ENCODE data around the gene USP14. TPM values are rescaled to one million over a fixed set of nuclear protein-coding genes. Genes with fewer than 3 reads are reported as not detected.

USP14 gene
- total and polyA plus RNA-seq, 2 donors (not counting 3 experiments of a cell fraction or from before 2014, with no cell fraction given), result 13.2 to 98.4 TPM

GRCh38 chr18:189254-189653, 30.9 kb downstream of the USP14 start:
- H3K79me2 ChIP-seq (ENCODE audit: control insufficient read depth, insufficient read depth, low read length), result peaks cover 73% of the 10 kb centered on the region
- dilution Hi-C loops (cut with MboI; ENCODE audit: extremely low pct_ligation_motif_present, low sequenced_read_pairs), result no loop called here
- FAIRE-seq, result no peak

GRCh38 chr18:191725-192124, 33.4 kb downstream of the USP14 start:
- CTCF ChIA-PET, result no interaction called here
- peaks cover 57% of the 10 kb centered on the region for H3K79me2 ChIP-seq (ENCODE audit: control insufficient read depth, insufficient read depth, low read length)
- H3K4me2 ChIP-seq (ENCODE audit: insufficient read depth, low read length), result no peak overlapping the region
- peaks cover 3% of the 10 kb centered on the region for H4K20me1 ChIP-seq (replicated peaks; ENCODE audit: control insufficient read depth, extremely low read depth, insufficient read depth, low read length)
- H3K4me1 ChIP-seq (ENCODE audit: control insufficient read depth, extremely low read depth, insufficient read depth, low read length), result no peaks in the 10 kb centered on the region
- no peak overlapping the region for H3K9ac ChIP-seq (replicated peaks; ENCODE audit: extremely low read depth, insufficient read depth, low read length)
- intact Hi-C loops (cut with micrococcal nuclease), result no loop called here
- peaks cover 0 to 1% of the 10 kb centered on the region in 2 experiments for H3K36me3 ChIP-seq (ENCODE audit: control insufficient read depth in 2 of 2, extremely low read depth in 1 of 2, insufficient read depth in 2 of 2, low read length in 2 of 2)
- no peak overlapping the region for H3K4me3 ChIP-seq (replicated peaks in 1 of 3; ENCODE audit: insufficient read depth in 1 of 3, low read depth in 1 of 3, low read length in 3 of 3)
- no peaks in the 10 kb centered on the region for H3K27me3 ChIP-seq (ENCODE audit: control insufficient read depth in 2 of 2, insufficient read depth in 2 of 2, low read length in 2 of 2)
- TF ChIP-seq GATA2 (IDR thresholded peaks at IDR 0.05; ENCODE audit: insufficient read depth, insufficient read length, low read depth, low read length) (no peak), POLR2AphosphoS5 (IDR thresholded peaks at IDR 0.05; ENCODE audit: insufficient read depth, low read depth, low read length) (no peak), EZH2 (IDR thresholded peaks at IDR 0.05; ENCODE audit: borderline replicate concordance, low read depth, low read length, severe bottlenecking) (no peak), FOS (IDR thresholded peaks at IDR 0.05; ENCODE audit: borderline replicate concordance, insufficient read depth, low read length) (no peak), POLR2A (IDR thresholded peaks at IDR 0.05; ENCODE audit: low read depth, low read length) (no peak), MYC (IDR thresholded peaks at IDR 0.05; ENCODE audit: low read depth, low read length) (no peak), JUN (IDR thresholded peaks at IDR 0.05; ENCODE audit: borderline replicate concordance, insufficient read depth, insufficient read length, low read depth) (no peak)
- no peaks in the 10 kb centered on the region for H3K9me1 ChIP-seq (replicated peaks; ENCODE audit: control insufficient read depth, extremely low read depth, insufficient read depth, low read length)
- dilution Hi-C loops (cut with MboI; ENCODE audit: extremely low pct_ligation_motif_present, low sequenced_read_pairs), result no loop called here
- FAIRE-seq, result no peak
- no peak overlapping the region for H3K27ac ChIP-seq (ENCODE audit: insufficient read depth, low read depth, low read length)
- H3K9me3 ChIP-seq (replicated peaks; ENCODE audit: control insufficient read depth, insufficient read depth, low read length), result no peaks in the 10 kb centered on the region
- H2AFZ ChIP-seq (ENCODE audit: low read depth, low read length), result no peak overlapping the region
- no peak for DNase-seq (ENCODE audit: low read depth, low spot score)
- POLR2A ChIA-PET, result no interaction called here
- BruUV-seq (replicated peaks), result no TSS peak

More at GRCh38 chr18:189254-189653, 30.9 kb downstream of the USP14 start:
- H3K4me3 ChIP-seq (replicated peaks in 1 of 3; ENCODE audit: insufficient read depth in 1 of 3, low read depth in 1 of 3, low read length in 3 of 3), result no peak overlapping the region
- H3K27me3 ChIP-seq (ENCODE audit: control insufficient read depth in 2 of 2, insufficient read depth in 2 of 2, low read length in 2 of 2), result no peaks in the 10 kb centered on the region
- ChIA-PET CTCF (no interaction called here), POLR2A (no interaction called here)
- TF ChIP-seq POLR2A (IDR thresholded peaks at IDR 0.05; ENCODE audit: low read depth, low read length), result no peak
- TF ChIP-seq MYC (IDR thresholded peaks at IDR 0.05; ENCODE audit: low read depth, low read length), result no peak
- no peak for TF ChIP-seq FOS (IDR thresholded peaks at IDR 0.05; ENCODE audit: borderline replicate concordance, insufficient read depth, low read length)
- intact Hi-C loops (cut with micrococcal nuclease), result no loop called here
- no peaks in the 10 kb centered on the region for H3K4me1 ChIP-seq (ENCODE audit: control insufficient read depth, extremely low read depth, insufficient read depth, low read length)
- H3K9ac ChIP-seq (replicated peaks; ENCODE audit: extremely low read depth, insufficient read depth, low read length), result no peak overlapping the region
- no peaks in the 10 kb centered on the region for H3K9me3 ChIP-seq (replicated peaks; ENCODE audit: control insufficient read depth, insufficient read depth, low read length)
- H3K27ac ChIP-seq (ENCODE audit: insufficient read depth, low read depth, low read length), result no peak overlapping the region
- peaks cover 3% of the 10 kb centered on the region for H4K20me1 ChIP-seq (replicated peaks; ENCODE audit: control insufficient read depth, extremely low read depth, insufficient read depth, low read length)
- H3K9me1 ChIP-seq (replicated peaks; ENCODE audit: control insufficient read depth, extremely low read depth, insufficient read depth, low read length), result no peaks in the 10 kb centered on the region
- no TSS peak for BruUV-seq (replicated peaks)
- no peak overlapping the region for H3K4me2 ChIP-seq (ENCODE audit: insufficient read depth, low read length)
- no peak overlapping the region for H2AFZ ChIP-seq (ENCODE audit: low read depth, low read length)
- no peak for DNase-seq (ENCODE audit: low read depth, low spot score)
- no peaks in the 10 kb centered on the region for H3K36me3 ChIP-seq (ENCODE audit: control insufficient read depth in 2 of 2, extremely low read depth in 1 of 2, insufficient read depth in 2 of 2, low read length in 2 of 2)
